Measurements from ENCODE around the gene CD274.

CD274 gene

GRCh38 chr9:5510989-5511388, 60.6 kb downstream of the CD274 start:
- Histone ChIP-seq H3K36me3 (ENCODE audit: control insufficient read depth, low read depth, low read length) (no peaks in the 10 kb centered on the region), H3K4me3 (ENCODE audit: low read length) (no peak overlapping the region), H3K9me3 (ENCODE audit: control insufficient read depth, low read depth, low read length) (no peaks in the 10 kb centered on the region), H3K9ac (ENCODE audit: low read length) (no peak overlapping the region), H3K27ac (ENCODE audit: low read length) (no peak overlapping the region), H3K4me1 (ENCODE audit: control insufficient read depth, low read depth, low read length) (no peaks in the 10 kb centered on the region), H3K27me3 (ENCODE audit: control insufficient read depth, insufficient read depth, low read length) (no peaks in the 10 kb centered on the region)

- H3K9ac ChIP-seq (ENCODE audit: low read length) = no peak overlapping the region
- no peaks in the 10 kb centered on the region for H3K9me3 ChIP-seq (ENCODE audit: control insufficient read depth, low read depth, low read length)
- H3K36me3 ChIP-seq (ENCODE audit: control insufficient read depth, low read depth, low read length) = no peaks in the 10 kb centered on the region
- no peaks in the 10 kb centered on the region for H3K4me1 ChIP-seq (ENCODE audit: control insufficient read depth, low read depth, low read length)
- no peak overlapping the region for H3K27ac ChIP-seq (ENCODE audit: low read length)
- H3K27me3 ChIP-seq (ENCODE audit: control insufficient read depth, insufficient read depth, low read length) = no peaks in the 10 kb centered on the region
- no peak overlapping the region for H3K4me3 ChIP-seq (ENCODE audit: low read length)
These were observed 61.1 kb downstream of the CD274 start for GRCh38 chr9:5511476-5511875.

GRCh38 chr9:5511935-5512580, 61.7 kb downstream of the CD274 start:
- H3K4me3 ChIP-seq (ENCODE audit: low read length) = no peak overlapping the region
- no peak overlapping the region for H3K9ac ChIP-seq (ENCODE audit: low read length)
- H3K27ac ChIP-seq (ENCODE audit: low read length) = no peak overlapping the region

GRCh38 chr9:5512658-5513452, 62.5 kb downstream of the CD274 start:
- H3K9ac ChIP-seq (ENCODE audit: low read length) = no peak overlapping the region
- H3K27ac ChIP-seq (ENCODE audit: low read length) = no peak overlapping the region
- no peaks in the 10 kb centered on the region for H3K27me3 ChIP-seq (ENCODE audit: control insufficient read depth, insufficient read depth, low read length)
- no peaks in the 10 kb centered on the region for H3K36me3 ChIP-seq (ENCODE audit: control insufficient read depth, low read depth, low read length)
- H3K4me3 ChIP-seq (ENCODE audit: low read length) = no peak overlapping the region
- H3K9me3 ChIP-seq (ENCODE audit: control insufficient read depth, low read depth, low read length) = no peaks in the 10 kb centered on the region
- no peaks in the 10 kb centered on the region for H3K4me1 ChIP-seq (ENCODE audit: control insufficient read depth, low read depth, low read length)

More at GRCh38 chr9:5511935-5512580, 61.7 kb downstream of the CD274 start:
- Histone ChIP-seq H3K9me3 (ENCODE audit: control insufficient read depth, low read depth, low read length) (no peaks in the 10 kb centered on the region), H3K4me1 (ENCODE audit: control insufficient read depth, low read depth, low read length) (no peaks in the 10 kb centered on the region), H3K27me3 (ENCODE audit: control insufficient read depth, insufficient read depth, low read length) (no peaks in the 10 kb centered on the region), H3K36me3 (ENCODE audit: control insufficient read depth, low read depth, low read length) (no peaks in the 10 kb centered on the region)

DNA sequence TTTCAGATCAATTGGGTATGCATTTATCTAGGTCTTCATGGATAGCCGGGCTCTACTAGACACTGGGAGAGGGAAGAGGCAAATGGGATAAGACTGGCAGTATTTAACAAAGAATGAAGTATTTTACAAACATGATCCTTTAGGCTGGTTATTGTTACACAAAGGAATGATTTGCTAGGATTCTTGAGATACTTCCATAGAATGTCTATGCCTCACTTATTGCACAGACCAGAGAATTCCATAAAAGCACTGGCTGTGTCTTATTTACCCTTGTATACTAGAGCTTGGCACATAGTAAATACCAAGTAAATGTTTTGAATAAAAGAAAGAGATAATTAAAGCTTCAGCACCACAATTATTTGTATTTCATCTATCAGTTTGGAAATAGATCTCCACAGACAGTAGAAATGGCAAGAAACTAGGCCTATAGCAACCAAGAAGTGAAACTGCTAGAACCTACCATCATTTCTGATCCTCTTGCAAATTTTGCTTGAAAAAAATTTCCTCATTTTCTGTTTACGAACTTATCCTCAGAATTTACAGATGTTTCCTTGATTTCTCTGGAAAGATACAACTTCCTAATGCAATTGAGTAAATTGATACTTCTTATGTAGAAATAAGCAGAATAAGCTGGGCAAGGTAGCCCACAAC, 63.7 kb downstream of the CD274 start:
- H3K4me3 ChIP-seq (ENCODE audit: low read length) = no peak overlapping the region

DNA sequence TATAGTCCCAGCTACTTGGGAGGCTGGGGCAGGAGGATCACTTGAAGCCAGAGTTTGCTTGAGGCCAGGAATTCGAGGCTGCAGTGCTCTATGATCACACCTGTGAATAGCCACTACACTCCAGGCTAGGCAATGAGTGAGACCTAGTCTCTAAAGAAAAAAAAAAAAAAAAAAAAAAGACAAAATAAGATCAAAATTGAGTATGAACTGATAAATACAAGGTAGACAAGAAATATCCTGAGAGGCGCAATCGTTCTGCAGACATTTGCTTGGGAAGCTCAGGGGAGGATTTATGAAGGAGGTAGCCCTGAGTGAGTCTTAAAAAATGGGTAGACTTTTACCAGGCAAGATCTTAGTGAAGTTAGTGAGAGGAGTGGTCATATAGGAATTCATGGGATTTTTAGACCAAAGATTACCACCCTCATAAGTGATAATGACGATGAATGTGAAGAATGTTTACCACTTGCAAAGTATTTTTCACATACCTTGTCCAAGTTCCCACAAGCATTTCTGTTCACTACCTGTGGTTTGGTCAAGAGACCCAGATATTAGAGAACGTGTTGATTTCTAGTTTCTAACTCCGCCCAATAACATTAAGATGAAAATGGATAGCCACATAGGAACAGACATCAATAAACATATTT, 64.4 kb downstream of the CD274 start:
- no peaks in the 10 kb centered on the region for H3K27me3 ChIP-seq (ENCODE audit: control insufficient read depth, insufficient read depth, low read length)
- peaks cover 12% of the 10 kb centered on the region for H3K4me1 ChIP-seq (ENCODE audit: control insufficient read depth, low read depth, low read length)
- no peak overlapping the region for H3K9ac ChIP-seq (ENCODE audit: low read length)
- no peak overlapping the region for H3K4me3 ChIP-seq (ENCODE audit: low read length)
- no peaks in the 10 kb centered on the region for H3K36me3 ChIP-seq (ENCODE audit: control insufficient read depth, low read depth, low read length)
- H3K27ac ChIP-seq (ENCODE audit: low read length) = no peak overlapping the region
- no peaks in the 10 kb centered on the region for H3K9me3 ChIP-seq (ENCODE audit: control insufficient read depth, low read depth, low read length)

More for the DNA sequence above, 63.7 kb downstream of the CD274 start:
- H3K4me1 ChIP-seq (ENCODE audit: control insufficient read depth, low read depth, low read length) = peaks cover 7% of the 10 kb centered on the region
- no peak overlapping the region for H3K27ac ChIP-seq (ENCODE audit: low read length)
- no peaks in the 10 kb centered on the region for H3K36me3 ChIP-seq (ENCODE audit: control insufficient read depth, low read depth, low read length)
- no peaks in the 10 kb centered on the region for H3K9me3 ChIP-seq (ENCODE audit: control insufficient read depth, low read depth, low read length)
- H3K9ac ChIP-seq (ENCODE audit: low read length) = no peak overlapping the region
- no peaks in the 10 kb centered on the region for H3K27me3 ChIP-seq (ENCODE audit: control insufficient read depth, insufficient read depth, low read length)

DNA sequence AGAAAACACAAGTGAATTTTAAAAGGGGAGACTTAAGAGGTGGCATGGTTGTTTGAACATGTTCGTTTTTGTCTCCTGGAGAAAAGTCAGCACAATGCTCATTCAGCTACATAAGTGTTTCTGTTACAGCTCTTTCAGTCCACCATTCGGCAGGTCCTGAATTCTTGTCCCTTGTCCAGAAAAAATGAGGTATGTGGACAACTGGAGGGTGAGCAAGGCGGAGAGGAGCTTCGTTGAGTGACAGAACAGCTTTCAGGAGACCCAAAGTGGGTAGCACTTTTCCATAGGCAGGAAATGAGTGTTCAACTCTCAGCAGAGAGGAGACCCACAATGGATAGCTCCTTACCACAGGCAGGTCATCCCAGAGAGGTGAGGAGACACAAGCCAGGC, 64.9 kb downstream of the CD274 start:
- Histone ChIP-seq H3K27me3 (ENCODE audit: control insufficient read depth, insufficient read depth, low read length) (no peaks in the 10 kb centered on the region), H3K4me1 (ENCODE audit: control insufficient read depth, low read depth, low read length) (peaks cover 12% of the 10 kb centered on the region), H3K9ac (ENCODE audit: low read length) (no peak overlapping the region), H3K9me3 (ENCODE audit: control insufficient read depth, low read depth, low read length) (no peaks in the 10 kb centered on the region), H3K36me3 (ENCODE audit: control insufficient read depth, low read depth, low read length) (no peaks in the 10 kb centered on the region), H3K4me3 (ENCODE audit: low read length) (no peak overlapping the region), H3K27ac (ENCODE audit: low read length) (no peak overlapping the region)

DNA sequence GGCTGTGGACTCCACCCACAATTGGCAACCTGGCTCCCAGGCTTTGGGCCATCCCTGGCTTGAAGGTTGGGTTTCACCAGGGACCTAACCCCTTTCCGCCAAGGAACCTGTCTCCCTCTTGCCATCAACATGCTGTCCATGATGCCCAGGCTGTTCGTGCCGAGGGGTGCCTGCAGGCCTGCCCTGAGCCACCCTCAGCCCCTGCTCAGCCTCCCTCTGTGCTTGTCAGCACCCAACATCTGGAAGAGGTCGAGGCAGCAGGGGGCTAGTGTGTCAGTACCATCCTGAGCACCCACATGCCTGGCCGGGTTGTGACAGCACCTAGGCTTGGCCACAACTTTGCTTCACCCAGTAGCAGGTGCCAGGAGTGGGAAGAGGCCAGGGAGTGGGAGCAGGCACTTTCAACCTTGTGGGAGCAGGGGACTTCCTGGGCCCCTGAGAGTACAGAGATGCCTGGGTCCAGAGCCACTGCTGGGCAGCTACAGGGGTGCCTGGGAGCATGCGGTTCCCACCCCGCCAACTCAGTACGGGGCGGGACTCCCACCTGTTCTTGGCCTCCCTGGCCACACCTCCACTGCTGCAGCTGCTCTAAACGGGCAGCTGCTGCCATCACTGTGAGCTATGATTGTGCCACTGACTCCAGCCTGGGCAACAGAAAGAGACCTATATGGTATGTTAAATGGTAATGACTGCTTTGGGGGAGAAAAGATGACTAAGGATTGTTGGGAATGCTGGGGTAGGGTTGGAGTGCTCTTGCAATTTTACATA, 66.3 kb downstream of the CD274 start:
- Histone ChIP-seq H3K4me1 (ENCODE audit: control insufficient read depth, low read depth, low read length) (peaks cover 12% of the 10 kb centered on the region), H3K27ac (ENCODE audit: low read length) (no peak overlapping the region), H3K9ac (ENCODE audit: low read length) (no peak overlapping the region), H3K27me3 (ENCODE audit: control insufficient read depth, insufficient read depth, low read length) (no peaks in the 10 kb centered on the region), H3K9me3 (ENCODE audit: control insufficient read depth, low read depth, low read length) (no peaks in the 10 kb centered on the region), H3K36me3 (ENCODE audit: control insufficient read depth, low read depth, low read length) (no peaks in the 10 kb centered on the region), H3K4me3 (ENCODE audit: low read length) (no peak overlapping the region)

DNA sequence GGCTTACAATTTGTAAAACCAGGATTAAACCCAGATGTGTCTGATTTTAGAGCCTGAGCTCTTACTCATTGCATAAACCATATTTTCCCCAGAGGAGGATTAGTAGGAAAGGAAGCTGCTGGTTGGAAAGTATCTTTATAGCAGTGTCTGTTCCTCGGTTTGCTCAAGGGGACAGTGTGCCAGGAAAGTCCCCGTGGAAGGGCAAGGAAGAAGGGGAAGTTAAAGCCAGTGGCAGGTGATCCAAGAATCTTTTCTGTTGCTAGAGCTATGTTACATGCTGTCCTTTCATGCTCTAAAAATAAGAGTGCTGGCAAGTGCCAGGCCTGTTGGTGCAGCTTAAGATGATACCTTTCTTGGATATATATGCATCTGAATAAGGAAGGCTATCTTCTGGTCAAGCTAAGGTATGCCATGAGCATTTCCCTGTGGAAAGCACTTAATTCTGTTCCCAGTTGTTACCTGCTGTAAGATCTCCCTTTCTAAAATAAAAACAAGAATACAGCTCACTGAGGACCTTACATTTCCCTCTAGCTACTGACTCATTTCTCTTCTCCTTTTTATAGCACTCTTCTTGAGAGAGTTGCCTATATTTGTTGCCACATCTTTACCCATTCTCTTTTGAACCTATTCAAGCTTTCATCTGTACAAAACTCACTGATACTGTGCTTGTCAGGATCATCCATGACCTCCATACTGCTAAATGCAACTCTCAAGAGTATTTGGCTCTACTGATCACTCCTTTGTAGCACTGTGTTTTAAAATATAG, 68.0 kb downstream of the CD274 start:
- no peaks in the 10 kb centered on the region for H3K27me3 ChIP-seq (ENCODE audit: control insufficient read depth, insufficient read depth, low read length)
- no peak overlapping the region for H3K9ac ChIP-seq (ENCODE audit: low read length)
- H3K4me3 ChIP-seq (ENCODE audit: low read length) = no peak overlapping the region
- H3K9me3 ChIP-seq (ENCODE audit: control insufficient read depth, low read depth, low read length) = no peaks in the 10 kb centered on the region
- H3K36me3 ChIP-seq (ENCODE audit: control insufficient read depth, low read depth, low read length) = no peaks in the 10 kb centered on the region
- H3K27ac ChIP-seq (ENCODE audit: low read length) = no peak overlapping the region
- peaks cover 12% of the 10 kb centered on the region for H3K4me1 ChIP-seq (ENCODE audit: control insufficient read depth, low read depth, low read length)

- no peak overlapping the region for H3K9ac ChIP-seq (ENCODE audit: low read length)
- no peak overlapping the region for H3K4me3 ChIP-seq (ENCODE audit: low read length)
- no peaks in the 10 kb centered on the region for H3K36me3 ChIP-seq (ENCODE audit: control insufficient read depth, low read depth, low read length)
- H3K27ac ChIP-seq (ENCODE audit: low read length) = no peak overlapping the region
- H3K9me3 ChIP-seq (ENCODE audit: control insufficient read depth, low read depth, low read length) = no peaks in the 10 kb centered on the region
- peaks cover 12% of the 10 kb centered on the region for H3K4me1 ChIP-seq (ENCODE audit: control insufficient read depth, low read depth, low read length)
- no peaks in the 10 kb centered on the region for H3K27me3 ChIP-seq (ENCODE audit: control insufficient read depth, insufficient read depth, low read length)
These were observed 68.6 kb downstream of the CD274 start for GRCh38 chr9:5518937-5519319.
